ENCODE results near the gene FBLIM1. TPM values are rescaled to one million over a fixed set of nuclear protein-coding genes. Genes with fewer than 3 reads are reported as not detected.
A peak's percentile ranks its signal among the peaks of the same experiment; 100 is the strongest.
"Not testable (repeated sequence)": the region's sequence is repeated elsewhere in the genome, so short reads cannot be mapped to it uniquely, and the experiment has no call there.

FBLIM1 gene
- polyA plus RNA-seq, 4 donors = 76.2 to 371 (median 159) TPM

DNA sequence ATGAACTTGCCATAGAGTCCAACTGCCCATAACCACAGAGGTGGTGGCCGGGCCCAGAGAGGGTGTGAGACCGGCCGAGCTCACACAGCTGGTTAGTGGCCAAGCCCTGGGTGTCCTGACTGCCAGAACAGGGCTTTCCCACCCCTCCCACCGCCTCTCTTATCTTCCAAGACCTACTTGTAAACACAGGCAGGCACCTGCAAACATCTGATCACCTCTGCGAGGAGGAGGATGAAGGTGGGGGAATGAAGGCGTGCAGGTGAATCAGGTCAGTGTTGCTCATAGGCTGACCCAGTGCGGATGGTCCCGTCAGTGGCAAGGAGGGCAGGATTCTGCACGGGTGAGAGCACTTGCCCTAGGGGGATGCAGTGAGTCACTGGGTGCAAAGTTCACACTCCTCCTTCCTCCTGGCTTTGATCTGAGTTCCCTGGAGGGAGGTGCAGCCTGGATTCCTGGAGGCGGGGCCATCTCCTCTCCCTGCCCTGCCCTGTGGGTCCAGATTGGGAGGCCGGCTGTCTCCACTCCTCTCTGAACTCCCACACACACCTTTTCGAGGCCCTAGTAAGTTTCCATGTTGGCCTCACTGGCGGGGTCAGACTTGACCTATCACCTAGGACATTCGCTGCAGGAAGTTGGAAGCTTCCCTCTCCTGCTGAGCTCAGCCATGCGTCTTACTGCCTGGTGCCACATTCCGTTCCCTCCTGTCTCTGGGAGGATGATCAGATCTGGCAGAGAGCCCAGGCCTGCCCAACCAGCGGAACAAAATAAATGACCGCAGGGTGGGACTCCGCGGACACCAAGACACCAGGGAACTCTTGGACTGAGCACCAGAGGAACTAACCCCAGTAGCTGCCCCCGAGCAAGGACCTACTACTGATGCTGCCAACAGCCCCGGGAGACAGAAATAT, 41.6 kb downstream of the FBLIM1 start:
- FAIRE-seq (no peak), DNase-seq (peak; percentile 97 to 99)
- H3K4me3 ChIP-seq (ENCODE audit: low read depth in 1 of 3, low read length in 3 of 3) = peak overlapping the region in 1 of 3 donors; percentile 44
- H3K27me3 ChIP-seq (ENCODE audit: control insufficient read depth in 3 of 3, insufficient read depth in 3 of 3, low read length in 3 of 3) = no peaks in the 10 kb centered on the region
- H3K9me3 ChIP-seq (ENCODE audit: control insufficient read depth in 2 of 2, insufficient read depth in 1 of 2, low read depth in 1 of 2, low read length in 1 of 2) = no peaks in the 10 kb centered on the region
- H3K36me3 ChIP-seq (ENCODE audit: control insufficient read depth in 3 of 3, insufficient read depth in 2 of 3, low read depth in 1 of 3, low read length in 3 of 3) = no peaks in the 10 kb centered on the region
- H3K27ac ChIP-seq (ENCODE audit: low read depth in 1 of 3, low read length in 2 of 3) = peak overlapping the region; percentile 46 to 90 (median 88)
- H3K4me1 ChIP-seq (ENCODE audit: control insufficient read depth in 3 of 3, insufficient read depth in 2 of 3, low read depth in 1 of 3, low read length in 2 of 3) = peaks cover 5 to 49% (median 6%) of the 10 kb centered on the region in 3 donors
- WGBS, 3 donors = 13 to 41% (median 25%) methylated on average over 22 of the region's 22 CpGs

- no peak for DNase-seq
Measured at GRCh38 chr1:15802234-15802965, 43.8 kb downstream of the FBLIM1 start.

GRCh38 chr1:15803380-15803779, 44.8 kb downstream of the FBLIM1 start:
- H3K4me3 ChIP-seq (ENCODE audit: low read depth in 1 of 3, low read length in 3 of 3) = no peak overlapping the region
- H3K9me3 ChIP-seq (ENCODE audit: control insufficient read depth in 2 of 2, insufficient read depth in 1 of 2, low read depth in 1 of 2, low read length in 1 of 2) = no peaks in the 10 kb centered on the region
- H3K27ac ChIP-seq (ENCODE audit: low read depth in 1 of 3, low read length in 2 of 3) = no peak overlapping the region
- 19 to 29% (median 27%) methylated on average over 4 of the region's 4 CpGs for WGBS, 3 donors
- peak; percentile 27 to 40 for DNase-seq
- no peaks in the 10 kb centered on the region for H3K36me3 ChIP-seq (ENCODE audit: control insufficient read depth in 3 of 3, insufficient read depth in 2 of 3, low read depth in 1 of 3, low read length in 3 of 3)
- H3K27me3 ChIP-seq (ENCODE audit: control insufficient read depth in 3 of 3, insufficient read depth in 3 of 3, low read length in 3 of 3) = no peaks in the 10 kb centered on the region
- H3K4me1 ChIP-seq (ENCODE audit: control insufficient read depth in 3 of 3, insufficient read depth in 2 of 3, low read depth in 1 of 3, low read length in 2 of 3) = peaks cover 0 to 32% (median 5%) of the 10 kb centered on the region in 3 donors
- FAIRE-seq = no peak

More at GRCh38 chr1:15802234-15802965, 43.8 kb downstream of the FBLIM1 start:
- no peaks in the 10 kb centered on the region for H3K9me3 ChIP-seq (ENCODE audit: control insufficient read depth in 2 of 2, insufficient read depth in 1 of 2, low read depth in 1 of 2, low read length in 1 of 2)
- H3K27me3 ChIP-seq (ENCODE audit: control insufficient read depth in 3 of 3, insufficient read depth in 3 of 3, low read length in 3 of 3) = no peaks in the 10 kb centered on the region
- no peak for FAIRE-seq
- H3K36me3 ChIP-seq (ENCODE audit: control insufficient read depth in 3 of 3, insufficient read depth in 2 of 3, low read depth in 1 of 3, low read length in 3 of 3) = no peaks in the 10 kb centered on the region
- no peak overlapping the region for H3K4me3 ChIP-seq (ENCODE audit: low read depth in 1 of 3, low read length in 3 of 3)
- 79 to 82% (median 81%) methylated on average over 17 of the region's 17 CpGs for WGBS, 3 donors
- H3K4me1 ChIP-seq (ENCODE audit: control insufficient read depth in 3 of 3, insufficient read depth in 2 of 3, low read depth in 1 of 3, low read length in 2 of 3) = peaks cover 0 to 36% (median 5%) of the 10 kb centered on the region in 3 donors
- no peak overlapping the region for H3K27ac ChIP-seq (ENCODE audit: low read depth in 1 of 3, low read length in 2 of 3)

GRCh38 chr1:15804060-15804459, 45.5 kb downstream of the FBLIM1 start:
- no peak overlapping the region for H3K27ac ChIP-seq (ENCODE audit: low read depth in 1 of 3, low read length in 2 of 3)
- H3K27me3 ChIP-seq (ENCODE audit: control insufficient read depth in 3 of 3, insufficient read depth in 3 of 3, low read length in 3 of 3) = no peaks in the 10 kb centered on the region
- H3K4me1 ChIP-seq (ENCODE audit: control insufficient read depth in 3 of 3, insufficient read depth in 2 of 3, low read depth in 1 of 3, low read length in 2 of 3) = peaks cover 0 to 29% (median 2%) of the 10 kb centered on the region in 3 donors
- WGBS, 3 donors = 82 to 88% (median 84%) methylated on average over 8 of the region's 8 CpGs
- FAIRE-seq (no peak), DNase-seq (no peak)
- H3K4me3 ChIP-seq (ENCODE audit: low read depth in 1 of 3, low read length in 3 of 3) = no peak overlapping the region
- H3K9me3 ChIP-seq (ENCODE audit: control insufficient read depth in 2 of 2, insufficient read depth in 1 of 2, low read depth in 1 of 2, low read length in 1 of 2) = no peaks in the 10 kb centered on the region
- no peaks in the 10 kb centered on the region for H3K36me3 ChIP-seq (ENCODE audit: control insufficient read depth in 3 of 3, insufficient read depth in 2 of 3, low read depth in 1 of 3, low read length in 3 of 3)

DNA sequence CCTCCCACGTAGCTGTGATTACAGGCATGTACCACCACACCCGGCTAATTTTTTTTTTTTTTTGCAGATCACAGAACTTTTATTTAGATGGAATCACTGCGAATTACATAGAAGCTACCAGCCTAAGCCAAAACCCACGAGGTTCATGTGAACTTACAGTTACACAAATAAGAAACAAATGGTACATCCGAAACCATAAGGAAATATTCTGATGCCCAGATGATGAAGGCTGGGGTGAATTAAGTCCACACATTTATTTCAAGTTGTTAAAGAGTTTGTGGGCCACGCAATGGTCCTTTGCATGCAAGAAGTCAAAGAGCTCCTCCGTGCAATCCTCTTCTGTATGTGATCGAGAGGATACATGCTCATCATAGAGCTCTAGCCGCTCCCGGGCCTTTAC, 48.5 kb downstream of the FBLIM1 start:
- Histone ChIP-seq H3K36me3 (ENCODE audit: control insufficient read depth in 3 of 3, insufficient read depth in 2 of 3, low read depth in 1 of 3, low read length in 3 of 3) (no peaks in the 10 kb centered on the region), H3K4me3 (ENCODE audit: low read depth in 1 of 3, low read length in 3 of 3) (no peak overlapping the region), H3K9me3 (ENCODE audit: control insufficient read depth in 2 of 2, insufficient read depth in 1 of 2, low read depth in 1 of 2, low read length in 1 of 2) (no peaks in the 10 kb centered on the region), H3K27ac (ENCODE audit: low read depth in 1 of 3, low read length in 2 of 3) (no peak overlapping the region), H3K4me1 (ENCODE audit: control insufficient read depth in 3 of 3, insufficient read depth in 2 of 3, low read depth in 1 of 3, low read length in 2 of 3) (peaks cover 0 to 5% (median 0%) of the 10 kb centered on the region in 3 donors), H3K27me3 (ENCODE audit: control insufficient read depth in 3 of 3, insufficient read depth in 3 of 3, low read length in 3 of 3) (no peaks in the 10 kb centered on the region)
- WGBS, 3 donors = 88 to 93% (median 88%) methylated on average over 10 of the region's 10 CpGs
- DNase-seq = no peak
- no peak for FAIRE-seq

DNA sequence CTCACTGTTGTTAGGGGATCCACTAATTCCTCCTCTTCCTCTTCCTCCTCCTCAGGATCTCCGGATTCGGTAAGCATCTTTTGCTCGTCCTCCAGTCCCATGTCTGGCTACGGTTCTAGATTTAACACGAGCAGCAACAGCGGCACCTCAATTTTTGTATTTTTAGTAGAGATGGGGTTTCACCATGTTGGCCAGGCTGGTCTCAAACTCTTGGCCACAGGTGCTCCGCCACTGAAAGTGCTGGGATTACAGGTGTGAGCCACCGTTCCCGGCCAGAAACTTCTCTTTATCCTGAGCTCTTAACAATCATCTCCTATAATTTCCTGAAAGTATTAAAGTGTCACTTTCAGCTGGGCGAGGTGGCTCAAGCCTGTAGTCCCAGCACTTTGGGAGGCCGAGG, 49.0 kb downstream of the FBLIM1 start, which contains the start of gene UQCRHL:
Gene UQCRHL (minus strand): TSS at position 101 of the 400 bp plus-strand sequence. CDS start 0 bp downstream, at position 101.
- H3K27me3 ChIP-seq (ENCODE audit: control insufficient read depth in 3 of 3, insufficient read depth in 3 of 3, low read length in 3 of 3); H3K9me3 ChIP-seq (ENCODE audit: control insufficient read depth in 2 of 2, insufficient read depth in 1 of 2, low read depth in 1 of 2, low read length in 1 of 2); DNase-seq; H3K4me3 ChIP-seq (ENCODE audit: low read depth in 1 of 3, low read length in 3 of 3); H3K4me1 ChIP-seq (ENCODE audit: control insufficient read depth in 3 of 3, insufficient read depth in 2 of 3, low read depth in 1 of 3, low read length in 2 of 3); H3K27ac ChIP-seq (ENCODE audit: low read depth in 1 of 3, low read length in 2 of 3); FAIRE-seq; H3K36me3 ChIP-seq (ENCODE audit: control insufficient read depth in 3 of 3, insufficient read depth in 2 of 3, low read depth in 1 of 3, low read length in 3 of 3): not testable (repeated sequence)
- 85 to 91% (median 90%) methylated on average over 11 of the region's 11 CpGs for WGBS, 3 donors

- Histone ChIP-seq H3K27me3 (ENCODE audit: control insufficient read depth in 3 of 3, insufficient read depth in 3 of 3, low read length in 3 of 3) (no peaks in the 10 kb centered on the region), H3K4me3 (ENCODE audit: low read depth in 1 of 3, low read length in 3 of 3) (no peak overlapping the region), H3K4me1 (ENCODE audit: control insufficient read depth in 3 of 3, insufficient read depth in 2 of 3, low read depth in 1 of 3, low read length in 2 of 3) (no peaks in the 10 kb centered on the region), H3K9me3 (ENCODE audit: control insufficient read depth in 2 of 2, insufficient read depth in 1 of 2, low read depth in 1 of 2, low read length in 1 of 2) (no peaks in the 10 kb centered on the region), H3K27ac (ENCODE audit: low read depth in 1 of 3, low read length in 2 of 3) (no peak overlapping the region), H3K36me3 (ENCODE audit: control insufficient read depth in 3 of 3, insufficient read depth in 2 of 3, low read depth in 1 of 3, low read length in 3 of 3) (no peaks in the 10 kb centered on the region)
- FAIRE-seq (no peak), DNase-seq (no peak)
- 83 to 100% (median 100%) methylated on average over 1 of the region's 1 CpG for WGBS, 3 donors
Measured at GRCh38 chr1:15808955-15809354, 50.4 kb downstream of the FBLIM1 start.

- FAIRE-seq (no peak), DNase-seq (no peak)
- Histone ChIP-seq H3K27me3 (ENCODE audit: control insufficient read depth in 3 of 3, insufficient read depth in 3 of 3, low read length in 3 of 3) (no peaks in the 10 kb centered on the region), H3K4me1 (ENCODE audit: control insufficient read depth in 3 of 3, insufficient read depth in 2 of 3, low read depth in 1 of 3, low read length in 2 of 3) (no peaks in the 10 kb centered on the region), H3K36me3 (ENCODE audit: control insufficient read depth in 3 of 3, insufficient read depth in 2 of 3, low read depth in 1 of 3, low read length in 3 of 3) (no peaks in the 10 kb centered on the region), H3K4me3 (ENCODE audit: low read depth in 1 of 3, low read length in 3 of 3) (no peak overlapping the region), H3K9me3 (ENCODE audit: control insufficient read depth in 2 of 2, insufficient read depth in 1 of 2, low read depth in 1 of 2, low read length in 1 of 2) (no peaks in the 10 kb centered on the region), H3K27ac (ENCODE audit: low read depth in 1 of 3, low read length in 2 of 3) (no peak overlapping the region)
- WGBS, 3 donors = 62 to 85% (median 64%) methylated on average over 1 of the region's 1 CpG
Measured at GRCh38 chr1:15810073-15810472, 51.5 kb downstream of the FBLIM1 start.
